H1 (cell line): ENCODE data around the gene NLRC5. TPM values are rescaled to one million over a fixed set of nuclear protein-coding genes. Genes with fewer than 3 reads are reported as not detected.

Source experiments
- polyA plus RNA-seq, 7 experiments: library from polyadenylated mRNA; depleted of rRNA in 3 of 7; stranded (reverse) in 5 of 7; unstranded in 2 of 7; fragments of >200 nt in 5 of 7; fragments of 200-250 nt in 2 of 7; gene quantifications; 1 replicate in 5 of 7; 2 replicates in 1 of 7; 4 replicates in 1 of 7; pipeline versions ENCODE4 v1.2.1 to v1.2.3, GENCODE V29; 2011 to 2013; ENCODE audit warnings: missing spikeins in 2 of 7, mixed read lengths in 2 of 7
- total RNA-seq: library from RNA; stranded (reverse); fragmentation: NEBNext Ultra II Directional; extraction: Animal tissue kit (Norgen Biotek cat#: 25700); gene quantifications from 2 replicates; pipeline ENCODE4 v1.2.1, GENCODE V29; 2021
- TF ChIP-seq, protein P1 (sequence below): fragments of 300-600 bp; sonication (generic); IDR thresholded peaks from 2 replicates; pipeline ENCODE4 v1.7.1; 2012; ENCODE audit warnings: low read length, moderate library complexity, mild to moderate bottlenecking, inconsistent platforms; ENCODE audit not compliant: insufficient replicate concordance

Gene NLRC5
- total and polyA plus RNA-seq, 2 of the 8 experiments (the other 6 are each of a cell fraction or from before 2014, with no cell fraction given) = 2.2 to 3.2 TPM

DNA sequence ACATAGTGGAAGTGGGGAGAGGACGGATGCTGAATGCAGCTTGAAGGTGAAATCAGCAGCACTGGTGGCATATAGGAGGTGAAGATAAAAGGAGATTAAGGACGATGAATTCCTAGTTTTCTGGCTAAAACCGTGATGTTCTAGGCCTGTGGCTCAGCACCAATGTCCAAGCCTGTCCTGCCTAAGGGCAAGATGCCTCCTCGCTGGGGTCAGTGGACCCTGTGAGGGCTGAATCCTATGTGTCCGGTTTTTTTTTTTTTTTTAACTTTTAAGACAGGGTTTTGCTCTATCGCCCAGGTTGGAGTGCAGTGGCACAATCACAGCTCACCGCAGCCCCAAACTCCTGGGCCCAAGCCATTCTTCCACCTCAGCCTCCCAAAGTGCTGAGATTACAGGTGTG, 115.8 kb downstream of the NLRC5 start (continued):
- TF ChIP-seq, protein P1, sequence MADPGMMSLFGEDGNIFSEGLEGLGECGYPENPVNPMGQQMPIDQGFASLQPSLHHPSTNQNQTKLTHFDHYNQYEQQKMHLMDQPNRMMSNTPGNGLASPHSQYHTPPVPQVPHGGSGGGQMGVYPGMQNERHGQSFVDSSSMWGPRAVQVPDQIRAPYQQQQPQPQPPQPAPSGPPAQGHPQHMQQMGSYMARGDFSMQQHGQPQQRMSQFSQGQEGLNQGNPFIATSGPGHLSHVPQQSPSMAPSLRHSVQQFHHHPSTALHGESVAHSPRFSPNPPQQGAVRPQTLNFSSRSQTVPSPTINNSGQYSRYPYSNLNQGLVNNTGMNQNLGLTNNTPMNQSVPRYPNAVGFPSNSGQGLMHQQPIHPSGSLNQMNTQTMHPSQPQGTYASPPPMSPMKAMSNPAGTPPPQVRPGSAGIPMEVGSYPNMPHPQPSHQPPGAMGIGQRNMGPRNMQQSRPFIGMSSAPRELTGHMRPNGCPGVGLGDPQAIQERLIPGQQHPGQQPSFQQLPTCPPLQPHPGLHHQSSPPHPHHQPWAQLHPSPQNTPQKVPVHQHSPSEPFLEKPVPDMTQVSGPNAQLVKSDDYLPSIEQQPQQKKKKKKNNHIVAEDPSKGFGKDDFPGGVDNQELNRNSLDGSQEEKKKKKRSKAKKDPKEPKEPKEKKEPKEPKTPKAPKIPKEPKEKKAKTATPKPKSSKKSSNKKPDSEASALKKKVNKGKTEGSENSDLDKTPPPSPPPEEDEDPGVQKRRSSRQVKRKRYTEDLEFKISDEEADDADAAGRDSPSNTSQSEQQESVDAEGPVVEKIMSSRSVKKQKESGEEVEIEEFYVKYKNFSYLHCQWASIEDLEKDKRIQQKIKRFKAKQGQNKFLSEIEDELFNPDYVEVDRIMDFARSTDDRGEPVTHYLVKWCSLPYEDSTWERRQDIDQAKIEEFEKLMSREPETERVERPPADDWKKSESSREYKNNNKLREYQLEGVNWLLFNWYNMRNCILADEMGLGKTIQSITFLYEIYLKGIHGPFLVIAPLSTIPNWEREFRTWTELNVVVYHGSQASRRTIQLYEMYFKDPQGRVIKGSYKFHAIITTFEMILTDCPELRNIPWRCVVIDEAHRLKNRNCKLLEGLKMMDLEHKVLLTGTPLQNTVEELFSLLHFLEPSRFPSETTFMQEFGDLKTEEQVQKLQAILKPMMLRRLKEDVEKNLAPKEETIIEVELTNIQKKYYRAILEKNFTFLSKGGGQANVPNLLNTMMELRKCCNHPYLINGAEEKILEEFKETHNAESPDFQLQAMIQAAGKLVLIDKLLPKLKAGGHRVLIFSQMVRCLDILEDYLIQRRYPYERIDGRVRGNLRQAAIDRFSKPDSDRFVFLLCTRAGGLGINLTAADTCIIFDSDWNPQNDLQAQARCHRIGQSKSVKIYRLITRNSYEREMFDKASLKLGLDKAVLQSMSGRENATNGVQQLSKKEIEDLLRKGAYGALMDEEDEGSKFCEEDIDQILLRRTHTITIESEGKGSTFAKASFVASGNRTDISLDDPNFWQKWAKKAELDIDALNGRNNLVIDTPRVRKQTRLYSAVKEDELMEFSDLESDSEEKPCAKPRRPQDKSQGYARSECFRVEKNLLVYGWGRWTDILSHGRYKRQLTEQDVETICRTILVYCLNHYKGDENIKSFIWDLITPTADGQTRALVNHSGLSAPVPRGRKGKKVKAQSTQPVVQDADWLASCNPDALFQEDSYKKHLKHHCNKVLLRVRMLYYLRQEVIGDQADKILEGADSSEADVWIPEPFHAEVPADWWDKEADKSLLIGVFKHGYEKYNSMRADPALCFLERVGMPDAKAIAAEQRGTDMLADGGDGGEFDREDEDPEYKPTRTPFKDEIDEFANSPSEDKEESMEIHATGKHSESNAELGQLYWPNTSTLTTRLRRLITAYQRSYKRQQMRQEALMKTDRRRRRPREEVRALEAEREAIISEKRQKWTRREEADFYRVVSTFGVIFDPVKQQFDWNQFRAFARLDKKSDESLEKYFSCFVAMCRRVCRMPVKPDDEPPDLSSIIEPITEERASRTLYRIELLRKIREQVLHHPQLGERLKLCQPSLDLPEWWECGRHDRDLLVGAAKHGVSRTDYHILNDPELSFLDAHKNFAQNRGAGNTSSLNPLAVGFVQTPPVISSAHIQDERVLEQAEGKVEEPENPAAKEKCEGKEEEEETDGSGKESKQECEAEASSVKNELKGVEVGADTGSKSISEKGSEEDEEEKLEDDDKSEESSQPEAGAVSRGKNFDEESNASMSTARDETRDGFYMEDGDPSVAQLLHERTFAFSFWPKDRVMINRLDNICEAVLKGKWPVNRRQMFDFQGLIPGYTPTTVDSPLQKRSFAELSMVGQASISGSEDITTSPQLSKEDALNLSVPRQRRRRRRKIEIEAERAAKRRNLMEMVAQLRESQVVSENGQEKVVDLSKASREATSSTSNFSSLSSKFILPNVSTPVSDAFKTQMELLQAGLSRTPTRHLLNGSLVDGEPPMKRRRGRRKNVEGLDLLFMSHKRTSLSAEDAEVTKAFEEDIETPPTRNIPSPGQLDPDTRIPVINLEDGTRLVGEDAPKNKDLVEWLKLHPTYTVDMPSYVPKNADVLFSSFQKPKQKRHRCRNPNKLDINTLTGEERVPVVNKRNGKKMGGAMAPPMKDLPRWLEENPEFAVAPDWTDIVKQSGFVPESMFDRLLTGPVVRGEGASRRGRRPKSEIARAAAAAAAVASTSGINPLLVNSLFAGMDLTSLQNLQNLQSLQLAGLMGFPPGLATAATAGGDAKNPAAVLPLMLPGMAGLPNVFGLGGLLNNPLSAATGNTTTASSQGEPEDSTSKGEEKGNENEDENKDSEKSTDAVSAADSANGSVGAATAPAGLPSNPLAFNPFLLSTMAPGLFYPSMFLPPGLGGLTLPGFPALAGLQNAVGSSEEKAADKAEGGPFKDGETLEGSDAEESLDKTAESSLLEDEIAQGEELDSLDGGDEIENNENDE = no peak
